IPS DF 6.9 (cell line): ENCODE data around the gene PHRF1.

ENCODE experiments used
- DNase-seq: peaks from one replicate; pipeline ENCODE4 v3.0.0-alpha.2; 2013; ENCODE audit warnings: low read depth, low spot score
- H3K27ac ChIP-seq: one replicate; pipeline ENCODE4 v1.5.1; 2013; ENCODE audit warnings: low read length, control low read depth
- H3K27me3 ChIP-seq: 2 replicates; pipeline ENCODE4 v1.6.1; 2013; ENCODE audit warnings: mild to moderate bottlenecking, low read length; ENCODE audit not compliant: control insufficient read depth, insufficient read depth
- H3K36me3 ChIP-seq: 2 replicates; pipeline ENCODE4 v1.6.1; 2013; ENCODE audit warnings: low read length; ENCODE audit not compliant: control insufficient read depth, insufficient read depth
- H3K4me1 ChIP-seq: 2 replicates; pipeline ENCODE4 v1.6.1; 2013; ENCODE audit warnings: low read length; ENCODE audit not compliant: control insufficient read depth, insufficient read depth
- H3K4me3 ChIP-seq: 2 replicates; pipeline ENCODE4 v1.5.1; 2013; ENCODE audit warnings: mild to moderate bottlenecking, low read length
- H3K9me3 ChIP-seq: 2 replicates; pipeline ENCODE4 v1.6.1; 2013; ENCODE audit warnings: low read length, inconsistent platforms; ENCODE audit not compliant: control insufficient read depth, insufficient read depth
- WGBS: extraction: QIAGEN DNeasy Blood & Tissue Kit; methylation state at CpG from one replicate; pipeline ENCODE4 v1.1.7; 2013; ENCODE audit warnings: mixed read lengths, missing lambda C conversion rate; ENCODE audit not compliant: insufficient read length, insufficient coverage; 5-methylcytosine and 5-hydroxymethylcytosine counted together

The PHRF1 gene

DNA sequence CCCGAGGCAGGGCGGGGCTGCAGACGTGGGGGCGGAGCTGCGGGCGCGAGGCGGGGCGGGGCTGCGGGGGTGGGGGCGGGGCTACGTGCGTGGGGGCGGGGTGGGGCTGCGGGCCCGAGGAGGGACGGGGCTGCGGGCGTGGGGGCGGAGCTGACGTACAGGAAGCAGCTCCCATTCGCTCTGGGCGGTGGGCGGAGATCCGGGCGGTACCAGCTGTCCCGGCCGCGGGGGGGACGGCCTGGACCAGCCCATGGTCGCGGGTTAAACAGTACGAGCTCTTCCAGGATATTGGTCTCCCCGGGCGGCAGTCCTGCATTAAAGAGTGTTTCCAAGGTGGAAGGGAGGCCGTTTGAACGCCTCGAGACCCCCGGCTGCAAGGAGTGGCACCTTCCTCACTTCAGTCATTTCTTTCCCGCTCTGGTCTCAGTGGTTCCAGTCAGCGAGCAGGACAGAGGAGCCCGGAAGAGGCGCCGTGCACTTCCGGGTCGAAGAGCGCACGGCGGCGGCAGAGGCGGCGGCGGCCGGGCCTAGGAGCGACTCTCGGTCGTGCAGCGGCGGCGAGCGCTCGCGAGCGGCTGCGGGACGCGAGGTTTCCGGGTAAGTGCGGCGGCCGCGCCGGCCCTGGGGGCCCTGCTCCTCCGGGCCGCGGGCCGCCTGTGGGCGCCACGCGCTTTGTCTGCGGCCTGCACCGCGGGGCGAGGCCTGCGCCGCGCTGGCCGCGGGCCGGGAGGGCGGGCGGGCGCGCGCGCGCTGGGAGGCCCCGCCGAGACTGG is at the start of gene PHRF1:
Gene PHRF1, plus strand, starts transcription at position 475 of the 773 bp plus-strand sequence. CDS start 5,043 bp downstream, outside the sequence.
- no peak within 1 kb of the TSS for H3K27ac ChIP-seq
- DNase-seq, result no peak
- WGBS, result no CpG with 5 or more reads among the region's 99 CpGs

GRCh38 chr11:528166-528814 is 48.0 kb upstream of the PHRF1 start:
- no peak for DNase-seq
- Histone ChIP-seq H3K9me3 (no peaks in the 10 kb centered on the region), H3K4me3 (no peak overlapping the region), H3K4me1 (no peaks in the 10 kb centered on the region), H3K27ac (no peak overlapping the region), H3K36me3 (peaks cover 10% of the 10 kb centered on the region; the same call in 1 of the 2 replicates), H3K27me3 (no peaks in the 10 kb centered on the region)
- no CpG with 5 or more reads among the region's 30 CpGs for WGBS

More for the DNA sequence above, at the start of gene PHRF1:
- Histone ChIP-seq H3K36me3 (no peaks in the 10 kb centered on the region), H3K4me1 (peaks cover 12% of the 10 kb centered on the region), H3K9me3 (no peaks in the 10 kb centered on the region), H3K4me3 (peak within 1 kb of the TSS; percentile 100), H3K27me3 (peaks cover 5% of the 10 kb centered on the region; the same call in 1 of the 2 replicates)

DNA sequence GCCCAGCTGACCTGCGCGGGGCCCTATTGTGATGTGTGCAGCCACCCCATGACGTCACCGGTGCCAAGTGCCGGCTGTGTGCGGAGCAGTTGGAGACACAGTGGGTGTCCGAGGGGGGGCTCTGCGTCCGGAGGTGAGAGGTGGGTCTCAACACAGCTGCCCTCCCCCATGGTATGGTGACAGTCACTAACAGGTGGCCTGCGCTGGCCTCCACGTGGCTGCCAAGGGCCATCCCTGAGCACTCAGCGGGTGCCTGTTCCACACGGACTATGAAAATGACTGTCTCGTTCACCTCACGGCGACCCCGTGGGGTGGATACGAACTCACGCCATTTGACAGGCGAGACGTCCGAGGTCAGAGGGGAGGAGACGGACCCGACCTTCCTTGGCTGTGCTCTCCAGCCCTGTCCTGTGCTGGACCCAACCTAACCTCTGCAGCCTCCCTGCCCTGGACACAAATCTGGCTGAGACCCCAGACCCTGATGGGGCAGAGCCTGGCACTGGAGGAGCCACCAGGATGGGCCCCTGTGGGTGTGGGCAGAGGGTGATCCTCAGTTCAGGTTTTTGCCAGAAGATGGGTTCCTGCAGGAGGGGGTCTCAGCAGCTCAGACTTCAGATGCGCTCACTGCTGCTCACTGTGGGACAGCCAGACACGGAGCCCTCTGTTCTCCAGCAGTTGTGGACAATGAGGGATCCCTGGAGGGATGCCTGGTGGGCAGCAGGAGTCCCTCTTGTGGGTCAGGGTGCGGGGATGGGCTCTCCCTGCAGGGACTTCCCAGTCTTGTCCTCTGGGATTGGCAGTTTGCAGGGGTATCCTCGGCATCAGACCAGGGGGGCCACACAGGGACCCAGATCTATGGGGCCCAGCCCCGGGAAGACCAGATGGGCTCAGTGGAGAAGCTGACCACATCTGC is 47.2 kb upstream of the PHRF1 start:
- DNase-seq, result no peak
- H3K9me3 ChIP-seq, result no peaks in the 10 kb centered on the region
- no peaks in the 10 kb centered on the region for H3K27me3 ChIP-seq
- H3K4me3 ChIP-seq, result no peak overlapping the region
- no CpG with 5 or more reads among the region's 29 CpGs for WGBS
- peaks cover 12% of the 10 kb centered on the region; the same call in 1 of the 2 replicates for H3K36me3 ChIP-seq
- H3K4me1 ChIP-seq, result no peaks in the 10 kb centered on the region; the same call in 1 of the 2 replicates
- no peak overlapping the region for H3K27ac ChIP-seq

GRCh38 chr11:529728-530411 is 46.4 kb upstream of the PHRF1 start:
- DNase-seq, result no peak
- no peaks in the 10 kb centered on the region; the same call in 1 of the 2 replicates for H3K4me1 ChIP-seq
- H3K27ac ChIP-seq, result no peak overlapping the region
- peaks cover 12% of the 10 kb centered on the region; the same call in 1 of the 2 replicates for H3K36me3 ChIP-seq
- no CpG with 5 or more reads among the region's 18 CpGs for WGBS
- H3K4me3 ChIP-seq, result no peak overlapping the region
- H3K27me3 ChIP-seq, result no peaks in the 10 kb centered on the region
- H3K9me3 ChIP-seq, result no peaks in the 10 kb centered on the region

- Histone ChIP-seq H3K4me3 (no peak overlapping the region), H3K36me3 (peaks cover 12% of the 10 kb centered on the region; the same call in 1 of the 2 replicates), H3K9me3 (no peaks in the 10 kb centered on the region), H3K4me1 (no peaks in the 10 kb centered on the region; the same call in 1 of the 2 replicates), H3K27ac (no peak overlapping the region), H3K27me3 (no peaks in the 10 kb centered on the region)
- no CpG with 5 or more reads among the region's 28 CpGs for WGBS
- no peak for DNase-seq
Measured at GRCh38 chr11:530960-531831, 45.1 kb upstream of the PHRF1 start.

GRCh38 chr11:531919-532526 is 44.2 kb upstream of the PHRF1 start:
- Histone ChIP-seq H3K4me3 (no peak overlapping the region), H3K27me3 (no peaks in the 10 kb centered on the region; the same call in 1 of the 2 replicates), H3K27ac (no peak overlapping the region), H3K36me3 (peaks cover 12% of the 10 kb centered on the region; the same call in 1 of the 2 replicates), H3K4me1 (peaks cover 1% of the 10 kb centered on the region), H3K9me3 (no peaks in the 10 kb centered on the region)
- DNase-seq, result no peak
- no CpG with 5 or more reads among the region's 18 CpGs for WGBS

DNA sequence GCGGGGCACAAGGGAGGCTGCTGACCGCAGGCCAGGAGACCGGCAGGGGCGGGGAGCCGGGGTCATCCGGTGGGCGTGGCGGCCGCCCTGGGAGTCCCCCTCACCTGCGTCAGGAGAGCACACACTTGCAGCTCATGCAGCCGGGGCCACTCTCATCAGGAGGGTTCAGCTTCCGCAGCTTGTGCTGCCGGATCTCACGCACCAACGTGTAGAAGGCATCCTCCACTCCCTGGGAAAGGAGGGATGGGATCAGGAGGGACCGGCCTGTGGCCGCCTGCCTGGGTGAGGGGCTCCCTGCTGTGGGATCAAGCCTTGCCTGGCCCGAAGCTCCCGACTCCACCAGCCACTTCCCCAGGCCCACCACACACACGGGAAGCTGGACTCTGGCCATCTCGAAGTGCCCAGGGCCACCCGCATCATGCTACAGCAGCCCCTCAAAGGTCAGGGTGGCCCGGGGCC is 43.7 kb upstream of the PHRF1 start:
- Histone ChIP-seq H3K36me3 (peaks cover 12% of the 10 kb centered on the region; the same call in 1 of the 2 replicates), H3K4me1 (peaks cover 4% of the 10 kb centered on the region), H3K27me3 (no peaks in the 10 kb centered on the region; the same call in 1 of the 2 replicates), H3K27ac (no peak overlapping the region), H3K4me3 (no peak overlapping the region), H3K9me3 (no peaks in the 10 kb centered on the region)
- WGBS, result no CpG with 5 or more reads among the region's 23 CpGs
- DNase-seq, result no peak

DNA sequence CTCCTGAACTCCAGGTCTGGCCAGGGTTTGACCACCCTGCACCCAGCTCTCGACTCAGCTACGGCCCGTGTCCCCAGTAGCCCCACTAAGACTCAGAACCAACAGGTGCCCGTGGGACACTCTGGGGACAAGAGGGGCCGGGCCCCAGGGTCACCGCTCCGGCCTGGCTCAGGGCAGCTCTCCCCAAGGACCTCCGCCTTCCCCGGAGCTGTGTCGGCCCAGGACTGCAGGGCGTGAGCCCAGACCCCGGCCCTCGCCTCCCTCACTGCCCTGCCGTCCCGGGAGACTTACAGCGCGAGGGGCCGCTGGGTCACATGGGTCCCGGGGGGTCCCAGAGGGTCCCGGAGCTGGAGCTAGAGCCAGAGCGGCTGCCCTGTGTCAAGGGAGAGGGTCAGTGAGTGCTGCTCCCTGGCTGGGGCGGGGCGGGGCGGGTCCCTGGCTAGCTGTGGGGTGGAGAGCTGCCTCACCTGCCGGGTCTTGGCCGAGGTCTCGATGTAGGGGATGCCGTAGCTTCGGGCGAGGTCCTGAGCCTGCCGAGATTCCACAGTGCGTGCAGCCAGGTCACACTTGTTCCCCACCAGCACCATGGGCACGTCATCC is 43.2 kb upstream of the PHRF1 start:
- Histone ChIP-seq H3K36me3 (peaks cover 12% of the 10 kb centered on the region; the same call in 1 of the 2 replicates), H3K4me1 (peaks cover 9% of the 10 kb centered on the region), H3K27ac (no peak overlapping the region), H3K9me3 (no peaks in the 10 kb centered on the region), H3K27me3 (no peaks in the 10 kb centered on the region; the same call in 1 of the 2 replicates), H3K4me3 (no peak overlapping the region)
- WGBS, result no CpG with 5 or more reads among the region's 33 CpGs
- no peak for DNase-seq
